HG03097 (cell line): ENCODE results near the gene CHCHD3.
A peak's percentile ranks its signal among the peaks of the same experiment; 100 is the strongest.

ENCODE experiments used
- ATAC-seq: cut with Tn5 transposase; IDR thresholded peaks from one replicate; pipeline ENCODE4 v1.9.1; 2021; ENCODE audit not compliant: unreplicated experiment, low FRiP score

The CHCHD3 gene

GRCh38 chr7:133081599-133082389 lies at the start of gene CHCHD3:
Gene CHCHD3, minus strand, starts transcription at chr7:133082090. Its CDS starts 153 bp downstream, at chr7:133081937.
- peak; percentile 99 for ATAC-seq

GRCh38 chr7:133130166-133130565 lies 48.3 kb upstream of the CHCHD3 start:
- no peak for ATAC-seq

DNA sequence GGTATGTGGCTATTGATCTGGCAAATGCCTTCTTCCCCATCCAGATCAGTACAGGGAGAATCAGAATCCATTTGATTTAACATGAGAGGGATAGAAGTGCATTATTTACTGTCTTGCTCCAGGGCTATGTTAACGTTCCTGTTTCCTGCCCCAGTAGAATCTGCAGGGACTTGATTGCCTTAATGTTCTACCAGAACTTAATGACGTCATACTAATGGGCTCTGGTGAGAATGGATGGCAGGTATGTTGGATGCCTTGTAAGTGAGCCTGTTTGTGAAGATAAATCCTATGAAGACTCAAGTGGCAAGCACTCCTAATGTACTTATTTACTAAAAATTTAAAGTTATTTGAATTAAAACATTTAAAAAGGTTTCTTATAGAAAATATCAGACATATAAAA lies 44.5 kb upstream of the CHCHD3 start:
- no peak for ATAC-seq

- no peak for ATAC-seq
These were observed 43.1 kb upstream of the CHCHD3 start for GRCh38 chr7:133124974-133125373.

- no peak for ATAC-seq
These were observed 39.4 kb upstream of the CHCHD3 start for GRCh38 chr7:133121175-133121844.

GRCh38 chr7:133119067-133119466 lies 37.2 kb upstream of the CHCHD3 start:
- ATAC-seq, result no peak

DNA sequence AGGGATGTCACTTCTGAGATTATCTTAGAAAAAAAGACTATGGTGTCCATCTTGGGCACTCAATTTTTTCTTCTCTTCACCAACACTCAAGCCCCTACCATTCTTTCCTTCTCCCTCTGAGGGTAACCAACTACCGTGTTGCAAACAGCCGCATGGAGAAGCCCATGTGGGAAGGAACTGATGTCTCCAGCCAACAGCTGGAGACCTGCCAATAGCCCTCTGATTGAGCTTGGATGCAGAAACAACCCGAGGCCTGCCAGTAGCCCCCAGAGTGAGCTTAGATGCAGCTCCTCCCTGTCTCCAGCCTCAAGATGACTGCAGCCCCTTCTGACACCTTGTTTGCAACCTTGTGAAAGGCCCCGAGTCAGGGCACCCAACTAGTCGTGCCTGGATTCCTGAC lies 36.4 kb upstream of the CHCHD3 start:
- ATAC-seq, result no peak

- no peak for ATAC-seq
These were observed 35.6 kb upstream of the CHCHD3 start for GRCh38 chr7:133117452-133117851.

DNA sequence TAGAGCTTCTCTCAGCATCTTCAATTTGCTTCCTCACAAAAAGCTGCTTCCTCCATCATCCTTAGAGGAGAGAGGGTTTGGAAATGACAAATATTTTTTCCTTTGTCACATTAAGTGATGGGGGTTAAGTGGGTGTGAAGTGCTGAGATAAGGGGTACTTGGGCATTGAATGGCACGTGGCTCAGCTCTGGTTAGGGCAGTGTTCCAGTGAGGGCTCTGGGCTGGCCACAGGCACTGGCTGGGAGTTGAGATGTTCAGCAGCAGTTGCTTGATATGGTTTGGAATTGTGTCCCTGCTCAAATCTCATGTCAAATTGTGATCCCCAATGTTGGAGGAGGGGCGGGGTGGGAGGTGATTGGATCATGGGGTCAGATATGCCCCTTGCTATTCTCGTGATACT lies 33.7 kb upstream of the CHCHD3 start:
- ATAC-seq, result no peak

- ATAC-seq, result no peak
These were observed 32.6 kb upstream of the CHCHD3 start for GRCh38 chr7:133114519-133114918.

GRCh38 chr7:133112976-133113375 lies 31.1 kb upstream of the CHCHD3 start:
- ATAC-seq, result no peak

DNA sequence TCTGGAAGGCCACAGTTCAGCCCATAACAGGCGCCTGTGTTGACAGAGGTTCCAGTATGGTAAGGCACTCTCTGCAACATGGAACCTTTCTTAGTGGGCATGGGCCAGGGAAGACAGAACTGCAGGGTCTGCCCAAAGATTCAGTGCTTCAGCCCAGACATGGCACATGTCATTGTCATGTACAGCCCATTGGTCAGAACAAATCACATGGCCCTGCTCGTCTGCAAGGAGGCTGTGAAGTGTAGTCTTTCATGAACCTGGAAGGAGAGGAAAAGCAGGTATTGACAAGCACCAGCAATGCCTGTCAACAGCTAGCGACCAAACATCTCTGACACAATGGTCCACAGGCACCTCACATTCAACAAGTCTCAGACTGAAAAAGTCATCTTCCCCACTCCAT lies 30.4 kb upstream of the CHCHD3 start:
- ATAC-seq, result no peak

DNA sequence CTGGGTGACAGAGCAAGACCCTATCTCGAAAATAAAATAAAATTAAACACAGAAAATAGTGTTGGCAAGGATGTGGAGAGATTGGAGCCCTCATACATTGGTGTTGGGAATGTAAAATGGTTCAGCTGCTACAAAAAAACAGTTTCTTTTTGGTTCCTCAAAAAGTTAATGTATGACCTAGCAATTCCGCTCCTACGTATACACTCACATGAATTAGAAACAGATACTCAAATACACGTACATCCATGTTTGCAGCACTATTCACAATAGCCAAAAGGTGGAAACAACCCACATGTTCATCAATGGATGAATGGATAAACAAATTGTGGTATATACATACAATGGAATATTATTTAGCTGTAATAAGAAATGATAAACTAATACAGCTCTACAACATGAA lies 28.4 kb upstream of the CHCHD3 start:
- no peak for ATAC-seq

DNA sequence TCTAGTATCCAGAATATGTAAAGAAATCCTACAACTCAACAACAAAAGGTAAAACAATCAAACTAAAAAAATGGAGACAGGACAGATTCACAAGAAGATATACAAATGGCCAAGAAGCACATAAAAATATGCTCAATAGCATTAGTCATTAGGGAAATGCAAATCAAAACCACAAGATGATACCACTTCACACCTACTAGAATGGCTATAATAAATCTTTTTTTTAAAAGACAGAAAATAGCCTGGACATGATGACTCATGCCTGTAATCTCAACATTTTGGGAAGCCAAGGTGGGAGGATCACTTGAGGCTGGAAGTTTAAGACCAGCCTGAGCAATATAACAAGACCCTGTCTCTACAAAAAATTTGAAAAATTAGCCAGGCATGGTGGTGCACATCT lies 27.9 kb upstream of the CHCHD3 start:
- ATAC-seq, result no peak

DNA sequence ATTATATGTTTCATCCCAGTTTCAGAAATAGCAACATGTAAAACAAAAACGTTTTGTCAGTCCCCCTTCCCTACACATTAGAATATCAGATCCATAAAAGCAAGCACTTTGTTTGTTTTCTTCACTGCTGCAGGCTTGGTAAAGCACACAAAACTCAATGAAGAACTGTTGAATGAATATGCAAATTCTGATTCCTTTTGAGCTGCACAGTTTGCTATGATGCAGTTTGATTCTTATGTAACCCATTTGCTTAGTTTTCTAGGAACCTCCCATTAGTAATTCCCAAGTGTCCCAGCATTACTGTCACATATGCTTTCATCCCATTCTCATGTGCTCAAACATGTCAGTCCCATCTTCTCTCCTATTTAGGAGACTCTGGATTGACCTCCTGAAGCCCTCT lies 26.1 kb upstream of the CHCHD3 start:
- no peak for ATAC-seq

DNA sequence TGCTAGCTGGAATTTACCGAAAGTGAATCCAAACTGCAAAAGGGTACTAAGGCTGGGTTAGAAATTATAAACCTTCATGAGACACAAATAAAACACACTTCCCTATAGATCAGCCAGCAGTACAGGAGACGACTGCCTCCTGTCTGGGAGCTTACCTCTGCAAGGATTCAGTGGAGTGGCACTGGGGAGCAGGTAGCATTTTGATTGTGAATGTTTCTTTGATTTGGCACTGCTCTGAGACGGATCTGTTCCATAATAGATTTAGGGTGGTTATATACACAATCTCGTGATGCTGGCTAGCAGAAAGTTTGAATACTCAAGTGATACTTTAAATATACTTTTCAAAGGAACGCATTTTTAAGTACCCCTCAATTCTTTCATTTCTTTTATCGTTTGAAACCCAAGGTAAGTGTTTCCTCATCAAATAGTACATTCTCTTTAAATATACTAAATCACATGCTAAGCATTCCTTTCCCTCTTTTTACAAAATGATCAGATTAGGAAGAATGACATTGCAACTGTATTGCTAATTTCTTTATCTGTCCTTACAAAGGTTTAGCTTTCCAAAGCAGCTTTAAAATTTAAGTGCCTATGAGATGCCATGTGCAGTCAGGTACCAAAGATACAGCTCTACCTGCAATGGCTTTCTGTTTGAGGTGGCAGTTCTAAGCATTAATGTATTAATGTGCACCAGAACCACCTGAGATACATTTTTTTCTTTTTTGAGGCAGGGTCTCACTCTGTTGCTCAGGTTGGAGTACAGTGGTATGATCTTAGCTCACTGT lies 20.6 kb upstream of the CHCHD3 start:
- no peak for ATAC-seq

DNA sequence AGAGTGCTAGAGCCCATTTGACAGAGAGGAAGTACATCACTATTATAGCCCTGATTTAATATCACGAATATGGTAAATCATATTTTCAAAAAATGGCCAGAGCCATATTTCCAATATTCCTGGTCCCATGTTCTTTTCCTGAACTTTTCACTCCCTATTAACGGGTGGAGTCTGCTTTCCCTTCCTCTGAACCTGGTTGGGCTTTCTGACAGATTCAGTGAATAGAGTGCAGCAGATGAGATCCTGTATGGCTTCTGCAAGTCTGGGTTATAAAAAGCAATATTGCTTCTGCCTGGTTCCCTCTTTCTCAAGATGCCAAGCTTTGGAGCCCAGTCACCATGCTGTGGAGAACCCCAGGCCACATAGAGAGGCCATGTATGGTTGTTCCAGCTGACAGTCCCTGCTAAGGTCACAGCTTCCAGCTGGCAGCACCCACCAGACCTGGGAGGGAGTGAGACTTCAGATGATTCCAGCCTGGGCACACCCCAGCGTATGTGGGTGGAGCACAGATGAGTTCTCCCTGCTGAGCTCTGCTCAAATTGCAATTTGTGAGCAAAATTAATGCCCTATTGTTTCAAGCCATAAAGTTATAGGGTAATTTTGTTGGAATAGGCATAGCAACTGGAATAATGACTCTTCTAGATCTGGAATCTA lies 17.9 kb upstream of the CHCHD3 start:
- no peak for ATAC-seq

GRCh38 chr7:133095119-133095671 lies 13.3 kb upstream of the CHCHD3 start:
- no peak for ATAC-seq

DNA sequence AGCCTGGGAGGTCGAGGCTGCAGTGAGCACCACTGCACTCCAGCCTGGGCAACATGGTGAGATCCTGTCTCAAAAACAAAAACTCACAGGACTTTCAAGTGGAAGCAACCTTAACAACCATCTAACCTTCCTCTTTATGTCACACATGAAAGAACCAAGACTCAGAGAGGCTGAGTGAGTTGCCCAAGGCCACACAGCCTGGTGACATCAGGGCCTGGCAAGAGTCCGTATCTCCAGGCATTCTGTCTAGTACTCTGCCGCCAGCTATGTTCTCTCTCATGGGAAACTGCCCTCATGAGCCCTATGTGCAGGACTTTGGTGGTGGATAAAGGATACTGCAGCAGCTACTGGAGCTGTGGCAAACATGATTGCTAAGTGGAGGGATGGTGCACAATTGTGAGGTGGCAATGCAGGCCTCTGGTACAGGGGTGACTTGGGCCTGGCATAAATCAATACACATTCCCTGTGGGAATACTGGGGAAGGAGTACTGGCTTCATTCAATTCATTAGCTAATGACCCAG lies 10.1 kb upstream of the CHCHD3 start:
- ATAC-seq, result no peak

- no peak for ATAC-seq
These were observed 488 bp upstream of the CHCHD3 start for GRCh38 chr7:133082390-133082766.
